ENCODE measurements around the gene HPCAL1.

DNA sequence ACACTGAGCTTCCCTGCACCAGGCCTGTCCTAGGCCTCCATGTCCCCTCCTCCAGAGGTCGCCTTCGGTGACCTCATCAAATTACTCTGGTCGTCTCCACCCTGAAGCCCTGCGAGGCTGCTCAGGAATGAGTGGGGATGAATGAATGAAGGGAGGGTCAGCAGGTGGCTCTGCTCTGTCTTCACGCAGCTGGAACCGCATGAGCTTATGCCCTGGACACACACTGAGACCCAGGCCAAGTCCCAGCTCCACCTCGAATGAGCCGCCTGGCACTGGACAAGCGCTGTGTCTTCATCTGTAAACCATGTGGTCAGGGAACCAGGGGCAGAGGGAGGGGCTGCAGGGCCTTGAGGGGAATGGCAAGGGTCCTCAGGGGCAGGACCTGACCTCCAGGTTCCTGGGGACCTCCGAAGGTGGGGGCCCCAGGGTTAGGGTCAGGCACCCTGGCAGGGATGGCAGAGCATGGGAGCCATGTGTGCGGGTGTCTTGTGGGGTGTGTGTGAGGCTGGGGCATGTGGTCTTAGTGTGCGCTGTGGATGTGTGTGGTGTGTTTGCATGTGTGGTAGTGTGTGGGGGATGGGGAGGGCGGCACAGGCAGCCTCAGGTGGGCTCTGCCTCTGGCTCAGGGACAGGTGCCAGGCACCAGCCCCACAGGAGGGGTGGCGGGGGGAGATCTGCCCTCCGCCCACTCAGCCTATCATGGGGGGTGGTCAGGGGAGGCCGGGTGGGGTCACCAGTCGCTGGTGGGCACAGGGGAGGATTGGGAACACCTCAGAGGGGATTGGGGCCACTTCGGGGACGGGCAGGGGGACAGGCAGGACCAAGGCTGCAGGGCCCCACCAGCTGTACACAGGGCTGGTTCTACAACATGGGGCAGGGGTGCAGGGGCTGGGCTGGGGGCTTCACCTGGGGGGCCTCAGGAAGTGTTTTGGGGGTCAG lies 131.5 kb downstream of the HPCAL1 start:
- TF ChIP-seq, protein P1, sequence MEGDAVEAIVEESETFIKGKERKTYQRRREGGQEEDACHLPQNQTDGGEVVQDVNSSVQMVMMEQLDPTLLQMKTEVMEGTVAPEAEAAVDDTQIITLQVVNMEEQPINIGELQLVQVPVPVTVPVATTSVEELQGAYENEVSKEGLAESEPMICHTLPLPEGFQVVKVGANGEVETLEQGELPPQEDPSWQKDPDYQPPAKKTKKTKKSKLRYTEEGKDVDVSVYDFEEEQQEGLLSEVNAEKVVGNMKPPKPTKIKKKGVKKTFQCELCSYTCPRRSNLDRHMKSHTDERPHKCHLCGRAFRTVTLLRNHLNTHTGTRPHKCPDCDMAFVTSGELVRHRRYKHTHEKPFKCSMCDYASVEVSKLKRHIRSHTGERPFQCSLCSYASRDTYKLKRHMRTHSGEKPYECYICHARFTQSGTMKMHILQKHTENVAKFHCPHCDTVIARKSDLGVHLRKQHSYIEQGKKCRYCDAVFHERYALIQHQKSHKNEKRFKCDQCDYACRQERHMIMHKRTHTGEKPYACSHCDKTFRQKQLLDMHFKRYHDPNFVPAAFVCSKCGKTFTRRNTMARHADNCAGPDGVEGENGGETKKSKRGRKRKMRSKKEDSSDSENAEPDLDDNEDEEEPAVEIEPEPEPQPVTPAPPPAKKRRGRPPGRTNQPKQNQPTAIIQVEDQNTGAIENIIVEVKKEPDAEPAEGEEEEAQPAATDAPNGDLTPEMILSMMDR (IDR thresholded peaks at IDR 0.05) = no peak
- TF ChIP-seq POLR2A (IDR thresholded peaks at IDR 0.05) = no peak

All from body of pancreas (tissue), 4 donors.